NOMO-1 treated with dmso at 0.1 percent for 144 hours (cell line): ENCODE measurements around the gene SERPINA9.

Experiments used
- DNase-seq: peaks from one replicate; lab custom pipeline; 2025; ENCODE audit not compliant: unreplicated experiment; lab: John Stamatoyannopoulos, UW

The SERPINA9 gene

GRCh38 chr14:94462763-94463572 lies 13.0 kb downstream of the SERPINA9 start:
- DNase-seq: no peak

GRCh38 chr14:94462219-94462551 lies 13.8 kb downstream of the SERPINA9 start:
- DNase-seq: no peak

- no peak for DNase-seq
Observed at GRCh38 chr14:94461526-94462218, 14.3 kb downstream of the SERPINA9 start.

GRCh38 chr14:94460631-94461416 lies 15.2 kb downstream of the SERPINA9 start:
- DNase-seq: no peak

- DNase-seq: no peak
Observed at GRCh38 chr14:94458558-94459205, 17.3 kb downstream of the SERPINA9 start.

- no peak for DNase-seq
Observed at GRCh38 chr14:94458096-94458495, 17.9 kb downstream of the SERPINA9 start.

GRCh38 chr14:94455928-94456327 lies 20.1 kb downstream of the SERPINA9 start:
- no peak for DNase-seq

GRCh38 chr14:94451826-94452225 lies 24.2 kb downstream of the SERPINA9 start:
- no peak for DNase-seq

GRCh38 chr14:94451091-94451771 lies 24.8 kb downstream of the SERPINA9 start:
- no peak for DNase-seq

GRCh38 chr14:94450722-94451090 lies 25.3 kb downstream of the SERPINA9 start:
- DNase-seq: no peak

GRCh38 chr14:94449930-94450329 lies 26.1 kb downstream of the SERPINA9 start:
- DNase-seq: no peak

GRCh38 chr14:94448071-94448808 lies 27.8 kb downstream of the SERPINA9 start:
- no peak for DNase-seq

- DNase-seq: no peak
Observed at GRCh38 chr14:94447206-94447605, 28.8 kb downstream of the SERPINA9 start.

- no peak for DNase-seq
Observed at GRCh38 chr14:94446126-94446525, 29.9 kb downstream of the SERPINA9 start.

- DNase-seq: no peak
Observed at GRCh38 chr14:94445003-94445402, 31.0 kb downstream of the SERPINA9 start.

GRCh38 chr14:94441531-94442205 lies 34.3 kb downstream of the SERPINA9 start:
- DNase-seq: no peak

GRCh38 chr14:94441130-94441529 lies 34.9 kb downstream of the SERPINA9 start:
- DNase-seq: no peak

- no peak for DNase-seq
Observed at GRCh38 chr14:94439453-94440057, 36.4 kb downstream of the SERPINA9 start.

GRCh38 chr14:94428610-94429009 lies 47.4 kb downstream of the SERPINA9 start:
- DNase-seq: no peak
